ENCODE data around the gene PIK3C2A. TPM values are rescaled to one million over a fixed set of nuclear protein-coding genes. Genes with fewer than 3 reads are reported as not detected.
A peak's percentile ranks its signal among the peaks of the same experiment; 100 is the strongest.

The PIK3C2A gene
- total and polyA plus RNA-seq, 10 of the 15 experiments (the other 5 are each of a cell fraction or from before 2014, with no cell fraction given), result 1.6 to 20.6 (median 9.1) TPM

DNA sequence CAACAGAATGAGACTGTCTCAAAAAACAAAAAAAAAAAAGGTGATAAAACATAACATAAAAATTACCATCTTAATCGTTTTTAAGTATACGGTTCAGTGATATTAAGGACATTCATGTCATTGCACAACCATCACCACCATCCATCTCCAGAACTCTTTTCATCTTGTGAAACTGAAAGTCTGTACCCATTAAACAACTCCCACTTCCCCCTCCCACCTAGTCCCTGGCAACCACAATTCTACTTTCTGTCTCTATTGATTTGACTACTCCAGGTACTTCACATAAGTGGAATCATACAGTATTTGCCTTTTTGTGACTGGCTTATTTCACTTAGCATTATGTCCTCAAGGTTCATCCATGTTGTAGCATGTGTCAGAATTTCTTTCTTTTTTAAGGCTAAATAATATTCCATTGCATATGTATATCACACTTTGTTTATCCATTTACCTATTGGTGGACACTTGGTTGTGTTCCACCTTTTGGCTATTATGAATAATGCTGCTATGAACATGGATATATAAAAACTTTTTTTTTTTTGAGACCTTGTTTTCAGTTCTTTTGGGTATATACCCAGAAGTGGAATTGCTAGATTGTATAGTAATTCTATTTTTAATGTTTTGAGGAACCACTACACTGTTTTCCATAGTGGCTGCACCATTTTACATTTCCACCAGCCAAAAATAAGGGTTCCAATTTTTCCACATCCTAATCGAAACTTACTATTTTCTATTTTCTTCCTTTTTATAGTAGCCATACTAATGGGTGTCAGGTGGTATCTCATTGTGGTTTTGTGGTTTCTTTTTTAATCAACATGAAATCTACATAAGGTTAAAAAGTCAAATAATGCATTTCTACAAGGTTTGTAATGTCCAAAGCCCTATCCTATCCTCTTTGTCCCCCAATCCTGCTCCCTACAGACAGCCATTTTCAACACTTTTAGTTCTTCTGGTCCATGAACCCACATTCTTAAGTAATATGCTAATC, 23.4 kb upstream of the PIK3C2A start (continued):
- TF ChIP-seq BHLHE40 (IDR thresholded peaks at IDR 0.05; ENCODE audit: borderline replicate concordance in 1 of 2, low read depth in 2 of 2, low read length in 1 of 2) (peak; percentile 39 to 45; a peak in 1 of 4 replicates), BCL11A (IDR thresholded peaks at IDR 0.05; ENCODE audit: low read depth, low read length) (peak; percentile 96), MTA2 (IDR thresholded peaks at IDR 0.05; ENCODE audit: low read depth) (peak; percentile 97), CHD1 (IDR thresholded peaks at IDR 0.05; ENCODE audit: low read depth, low read length) (no peak), ZSCAN29 (IDR thresholded peaks at IDR 0.05) (no peak), TCF3 (IDR thresholded peaks at IDR 0.05; ENCODE audit: borderline replicate concordance, insufficient read depth, low read depth, low read length) (no peak), CBX3 (IDR thresholded peaks at IDR 0.05; ENCODE audit: borderline replicate concordance, low read depth) (no peak), RAD21 (IDR thresholded peaks at IDR 0.05; ENCODE audit: insufficient read depth, low read depth, low read length) (0 out of 2 replicates have a peak, but pooled peaks have one; percentile 8), SMC3 (IDR thresholded peaks at IDR 0.05; ENCODE audit: borderline replicate concordance, low read length) (no peak), PML (IDR thresholded peaks at IDR 0.05; ENCODE audit: low read length) (peak; percentile 56; the same call in 1 of the 2 replicates), JUNB (IDR thresholded peaks at IDR 0.05) (peak; percentile 89), CEBPB (IDR thresholded peaks at IDR 0.05; ENCODE audit: borderline replicate concordance in 1 of 2, low read depth in 2 of 2, low read length in 2 of 2) (peak; percentile 76 to 94)
- TF ChIP-seq, protein P1, sequence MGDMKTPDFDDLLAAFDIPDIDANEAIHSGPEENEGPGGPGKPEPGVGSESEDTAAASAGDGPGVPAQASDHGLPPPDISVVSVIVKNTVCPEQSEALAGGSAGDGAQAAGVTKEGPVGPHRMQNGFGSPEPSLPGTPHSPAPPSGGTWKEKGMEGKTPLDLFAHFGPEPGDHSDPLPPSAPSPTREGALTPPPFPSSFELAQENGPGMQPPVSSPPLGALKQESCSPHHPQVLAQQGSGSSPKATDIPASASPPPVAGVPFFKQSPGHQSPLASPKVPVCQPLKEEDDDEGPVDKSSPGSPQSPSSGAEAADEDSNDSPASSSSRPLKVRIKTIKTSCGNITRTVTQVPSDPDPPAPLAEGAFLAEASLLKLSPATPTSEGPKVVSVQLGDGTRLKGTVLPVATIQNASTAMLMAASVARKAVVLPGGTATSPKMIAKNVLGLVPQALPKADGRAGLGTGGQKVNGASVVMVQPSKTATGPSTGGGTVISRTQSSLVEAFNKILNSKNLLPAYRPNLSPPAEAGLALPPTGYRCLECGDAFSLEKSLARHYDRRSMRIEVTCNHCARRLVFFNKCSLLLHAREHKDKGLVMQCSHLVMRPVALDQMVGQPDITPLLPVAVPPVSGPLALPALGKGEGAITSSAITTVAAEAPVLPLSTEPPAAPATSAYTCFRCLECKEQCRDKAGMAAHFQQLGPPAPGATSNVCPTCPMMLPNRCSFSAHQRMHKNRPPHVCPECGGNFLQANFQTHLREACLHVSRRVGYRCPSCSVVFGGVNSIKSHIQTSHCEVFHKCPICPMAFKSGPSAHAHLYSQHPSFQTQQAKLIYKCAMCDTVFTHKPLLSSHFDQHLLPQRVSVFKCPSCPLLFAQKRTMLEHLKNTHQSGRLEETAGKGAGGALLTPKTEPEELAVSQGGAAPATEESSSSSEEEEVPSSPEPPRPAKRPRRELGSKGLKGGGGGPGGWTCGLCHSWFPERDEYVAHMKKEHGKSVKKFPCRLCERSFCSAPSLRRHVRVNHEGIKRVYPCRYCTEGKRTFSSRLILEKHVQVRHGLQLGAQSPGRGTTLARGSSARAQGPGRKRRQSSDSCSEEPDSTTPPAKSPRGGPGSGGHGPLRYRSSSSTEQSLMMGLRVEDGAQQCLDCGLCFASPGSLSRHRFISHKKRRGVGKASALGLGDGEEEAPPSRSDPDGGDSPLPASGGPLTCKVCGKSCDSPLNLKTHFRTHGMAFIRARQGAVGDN (IDR thresholded peaks at IDR 0.05), result no peak
- TF ChIP-seq, protein P2, sequence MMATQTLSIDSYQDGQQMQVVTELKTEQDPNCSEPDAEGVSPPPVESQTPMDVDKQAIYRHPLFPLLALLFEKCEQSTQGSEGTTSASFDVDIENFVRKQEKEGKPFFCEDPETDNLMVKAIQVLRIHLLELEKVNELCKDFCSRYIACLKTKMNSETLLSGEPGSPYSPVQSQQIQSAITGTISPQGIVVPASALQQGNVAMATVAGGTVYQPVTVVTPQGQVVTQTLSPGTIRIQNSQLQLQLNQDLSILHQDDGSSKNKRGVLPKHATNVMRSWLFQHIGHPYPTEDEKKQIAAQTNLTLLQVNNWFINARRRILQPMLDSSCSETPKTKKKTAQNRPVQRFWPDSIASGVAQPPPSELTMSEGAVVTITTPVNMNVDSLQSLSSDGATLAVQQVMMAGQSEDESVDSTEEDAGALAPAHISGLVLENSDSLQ (IDR thresholded peaks at IDR 0.05), result peak; percentile 82
- TF ChIP-seq, protein P3, sequence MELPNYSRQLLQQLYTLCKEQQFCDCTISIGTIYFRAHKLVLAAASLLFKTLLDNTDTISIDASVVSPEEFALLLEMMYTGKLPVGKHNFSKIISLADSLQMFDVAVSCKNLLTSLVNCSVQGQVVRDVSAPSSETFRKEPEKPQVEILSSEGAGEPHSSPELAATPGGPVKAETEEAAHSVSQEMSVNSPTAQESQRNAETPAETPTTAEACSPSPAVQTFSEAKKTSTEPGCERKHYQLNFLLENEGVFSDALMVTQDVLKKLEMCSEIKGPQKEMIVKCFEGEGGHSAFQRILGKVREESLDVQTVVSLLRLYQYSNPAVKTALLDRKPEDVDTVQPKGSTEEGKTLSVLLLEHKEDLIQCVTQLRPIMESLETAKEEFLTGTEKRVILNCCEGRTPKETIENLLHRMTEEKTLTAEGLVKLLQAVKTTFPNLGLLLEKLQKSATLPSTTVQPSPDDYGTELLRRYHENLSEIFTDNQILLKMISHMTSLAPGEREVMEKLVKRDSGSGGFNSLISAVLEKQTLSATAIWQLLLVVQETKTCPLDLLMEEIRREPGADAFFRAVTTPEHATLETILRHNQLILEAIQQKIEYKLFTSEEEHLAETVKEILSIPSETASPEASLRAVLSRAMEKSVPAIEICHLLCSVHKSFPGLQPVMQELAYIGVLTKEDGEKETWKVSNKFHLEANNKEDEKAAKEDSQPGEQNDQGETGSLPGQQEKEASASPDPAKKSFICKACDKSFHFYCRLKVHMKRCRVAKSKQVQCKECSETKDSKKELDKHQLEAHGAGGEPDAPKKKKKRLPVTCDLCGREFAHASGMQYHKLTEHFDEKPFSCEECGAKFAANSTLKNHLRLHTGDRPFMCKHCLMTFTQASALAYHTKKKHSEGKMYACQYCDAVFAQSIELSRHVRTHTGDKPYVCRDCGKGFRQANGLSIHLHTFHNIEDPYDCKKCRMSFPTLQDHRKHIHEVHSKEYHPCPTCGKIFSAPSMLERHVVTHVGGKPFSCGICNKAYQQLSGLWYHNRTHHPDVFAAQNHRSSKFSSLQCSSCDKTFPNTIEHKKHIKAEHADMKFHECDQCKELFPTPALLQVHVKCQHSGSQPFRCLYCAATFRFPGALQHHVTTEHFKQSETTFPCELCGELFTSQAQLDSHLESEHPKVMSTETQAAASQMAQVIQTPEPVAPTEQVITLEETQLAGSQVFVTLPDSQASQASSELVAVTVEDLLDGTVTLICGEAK (IDR thresholded peaks at IDR 0.05; ENCODE audit: borderline replicate concordance), result no peak
- TF ChIP-seq, protein P4, sequence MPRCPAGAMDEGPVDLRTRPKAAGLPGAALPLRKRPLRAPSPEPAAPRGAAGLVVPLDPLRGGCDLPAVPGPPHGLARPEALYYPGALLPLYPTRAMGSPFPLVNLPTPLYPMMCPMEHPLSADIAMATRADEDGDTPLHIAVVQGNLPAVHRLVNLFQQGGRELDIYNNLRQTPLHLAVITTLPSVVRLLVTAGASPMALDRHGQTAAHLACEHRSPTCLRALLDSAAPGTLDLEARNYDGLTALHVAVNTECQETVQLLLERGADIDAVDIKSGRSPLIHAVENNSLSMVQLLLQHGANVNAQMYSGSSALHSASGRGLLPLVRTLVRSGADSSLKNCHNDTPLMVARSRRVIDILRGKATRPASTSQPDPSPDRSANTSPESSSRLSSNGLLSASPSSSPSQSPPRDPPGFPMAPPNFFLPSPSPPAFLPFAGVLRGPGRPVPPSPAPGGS (IDR thresholded peaks at IDR 0.05; ENCODE audit: borderline replicate concordance, insufficient read depth, low read depth, low read length, poor library complexity, severe bottlenecking), result peak; percentile 88

All from GM12878 (cell line).